ENCODE results near the gene USP6.

- no peak for TF ChIP-seq CTCF (IDR thresholded peaks at IDR 0.05)
- TF ChIP-seq POLR2A (IDR thresholded peaks at IDR 0.05) = no peak
These were observed 5.5 kb downstream of the USP6 start for GRCh38 chr17:5121186-5121841.
